ENCODE measurements around the gene IDUA. TPM values are rescaled to one million over a fixed set of nuclear protein-coding genes. Genes with fewer than 3 reads are reported as not detected.
A peak's percentile ranks its signal among the peaks of the same experiment; 100 is the strongest.

The IDUA gene
- total RNA-seq, 3 donors from 2014 or later (not counting 1 experiment from before 2014, with no cell fraction given), result 38.7 to 43.6 (median 43.0) TPM

- no peak overlapping the region for H3K27ac ChIP-seq (ENCODE audit: low read length)
- H3K27ac Mint-ChIP-seq, result no peak overlapping the region
- peaks cover 26% of the 10 kb centered on the region for H3K27me3 ChIP-seq (ENCODE audit: control insufficient read depth, insufficient read depth, low read length)
Measured at GRCh38 chr4:996030-996996, 9.5 kb downstream of the IDUA start.

DNA sequence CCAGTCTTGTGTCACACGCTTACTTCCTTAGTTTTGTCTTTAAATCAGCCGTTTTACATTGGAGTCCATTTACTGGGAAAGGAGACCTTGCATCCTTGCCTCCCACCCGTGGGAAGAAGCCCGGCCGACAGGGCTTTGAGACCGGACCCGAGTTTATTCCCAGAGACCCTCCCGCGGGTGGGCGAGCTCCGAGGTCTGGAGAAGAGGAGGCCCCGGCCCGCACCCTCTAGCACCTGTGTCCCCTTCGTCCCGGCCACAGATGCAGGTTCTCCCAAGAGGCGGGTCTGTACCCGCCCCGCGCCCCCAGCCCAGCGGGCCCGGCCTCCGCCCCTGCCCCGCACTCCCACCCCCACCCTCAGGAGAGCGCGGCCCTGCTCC, 10.1 kb downstream of the IDUA start:
- Mint-ChIP-seq H3K4me3 (no peak overlapping the region), H3K36me3 (no peaks in the 10 kb centered on the region), H3K27me3 (ENCODE audit: low read depth in 2 of 2) (peaks cover 5 to 17% of the 10 kb centered on the region in 2 donors), H3K9me3 (no peaks in the 10 kb centered on the region), H3K4me1 (peaks cover 0 to 10% of the 10 kb centered on the region in 2 donors), H3K27ac (no peak overlapping the region)
- Histone ChIP-seq H3K9me3 (ENCODE audit: control insufficient read depth, insufficient read depth, low read length) (no peaks in the 10 kb centered on the region), H3K4me1 (ENCODE audit: control insufficient read depth, insufficient read depth, low read length) (peaks cover 11% of the 10 kb centered on the region), H3K4me3 (ENCODE audit: low read length) (no peak overlapping the region), H3K36me3 (ENCODE audit: control insufficient read depth, insufficient read depth, low read length) (no peaks in the 10 kb centered on the region), H3K27ac (ENCODE audit: low read length) (no peak overlapping the region), H3K27me3 (ENCODE audit: control insufficient read depth, insufficient read depth, low read length) (peaks cover 27% of the 10 kb centered on the region)
- DNase-seq (no peak), ATAC-seq (no peak)
- 12% methylated on average over 25 of the region's 25 CpGs for WGBS (ENCODE audit: insufficient coverage)
- TF ChIP-seq CTCF (IDR thresholded peaks at IDR 0.05), result no peak
- intact Hi-C loops (cut with micrococcal nuclease), result no loop called here

More at GRCh38 chr4:996030-996996, 9.5 kb downstream of the IDUA start:
- peaks cover 11% of the 10 kb centered on the region for H3K4me1 ChIP-seq (ENCODE audit: control insufficient read depth, insufficient read depth, low read length)
- H3K4me3 ChIP-seq (ENCODE audit: low read length), result no peak overlapping the region
- H3K4me3 Mint-ChIP-seq, result no peak overlapping the region
- H3K36me3 ChIP-seq (ENCODE audit: control insufficient read depth, insufficient read depth, low read length), result no peaks in the 10 kb centered on the region
- ATAC-seq (no peak), DNase-seq (no peak)
- peaks cover 5 to 17% of the 10 kb centered on the region in 2 donors for H3K27me3 Mint-ChIP-seq (ENCODE audit: low read depth in 2 of 2)
- 69% methylated on average over 15 of the region's 15 CpGs for WGBS (ENCODE audit: insufficient coverage)
- H3K4me1 Mint-ChIP-seq, result peaks cover 0 to 10% of the 10 kb centered on the region in 2 donors
- no peaks in the 10 kb centered on the region for H3K9me3 ChIP-seq (ENCODE audit: control insufficient read depth, insufficient read depth, low read length)
- no peaks in the 10 kb centered on the region for H3K9me3 Mint-ChIP-seq
- no peak for TF ChIP-seq CTCF (IDR thresholded peaks at IDR 0.05)
- intact Hi-C loops (cut with micrococcal nuclease), result no loop called here
- no peaks in the 10 kb centered on the region for H3K36me3 Mint-ChIP-seq

DNA sequence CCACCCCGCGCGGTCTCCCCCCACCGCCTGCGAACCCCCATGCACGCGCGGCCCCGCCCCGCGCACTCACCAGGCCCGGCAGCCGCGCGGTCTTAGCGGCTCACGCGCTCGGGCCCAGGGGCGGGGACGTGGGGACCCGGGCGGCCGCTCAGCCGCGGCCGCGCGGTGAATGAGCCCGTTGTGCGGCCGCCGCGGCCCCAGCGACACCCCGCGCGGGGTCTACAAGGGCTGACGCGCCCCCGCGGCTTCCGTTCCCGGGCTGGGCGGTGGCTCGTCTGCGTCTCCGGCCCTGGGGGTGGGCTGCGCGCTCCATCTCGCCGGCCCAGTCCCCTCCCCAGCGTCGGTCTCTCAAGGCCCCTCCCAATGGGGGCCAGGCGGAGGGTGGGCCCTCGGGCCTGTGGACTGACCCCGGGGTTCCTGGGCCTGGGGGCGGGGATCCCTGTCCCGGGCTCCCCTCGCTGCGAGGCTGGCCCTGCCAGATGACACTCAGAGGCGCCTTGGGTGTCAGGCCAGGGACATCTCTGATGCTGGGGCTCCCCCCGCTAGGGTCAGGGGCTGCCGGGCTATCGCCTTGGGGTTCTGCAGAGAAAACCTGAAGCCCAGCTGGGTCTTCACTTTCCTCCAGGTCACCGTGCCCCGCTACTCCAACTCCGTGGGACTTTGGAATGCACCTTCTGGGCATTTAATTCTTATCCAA, 10.7 kb downstream of the IDUA start:
- peaks cover 0 to 10% of the 10 kb centered on the region in 2 donors for H3K4me1 Mint-ChIP-seq
- H3K9me3 Mint-ChIP-seq, result no peaks in the 10 kb centered on the region
- H3K36me3 Mint-ChIP-seq, result no peaks in the 10 kb centered on the region
- no peak overlapping the region for H3K27ac Mint-ChIP-seq
- H3K36me3 ChIP-seq (ENCODE audit: control insufficient read depth, insufficient read depth, low read length), result no peaks in the 10 kb centered on the region
- no peak overlapping the region for H3K4me3 Mint-ChIP-seq
- peaks cover 5 to 20% of the 10 kb centered on the region in 2 donors for H3K27me3 Mint-ChIP-seq (ENCODE audit: low read depth in 2 of 2)
- peaks cover 11% of the 10 kb centered on the region for H3K4me1 ChIP-seq (ENCODE audit: control insufficient read depth, insufficient read depth, low read length)
- ATAC-seq, result peak in 2 of 3 donors; percentile 67 to 73
- no peaks in the 10 kb centered on the region for H3K9me3 ChIP-seq (ENCODE audit: control insufficient read depth, insufficient read depth, low read length)
- peaks cover 27% of the 10 kb centered on the region for H3K27me3 ChIP-seq (ENCODE audit: control insufficient read depth, insufficient read depth, low read length)
- 4% methylated on average over 68 of the region's 68 CpGs for WGBS (ENCODE audit: insufficient coverage)
- intact Hi-C loops (cut with micrococcal nuclease), result no loop called here
- H3K27ac ChIP-seq (ENCODE audit: low read length), result no peak overlapping the region
- no peak for DNase-seq
- H3K4me3 ChIP-seq (ENCODE audit: low read length), result no peak overlapping the region
- no peak for TF ChIP-seq CTCF (IDR thresholded peaks at IDR 0.05)
